GM23248 (cell line): ENCODE results near the gene SCCPDH. TPM values are rescaled to one million over a fixed set of nuclear protein-coding genes. Genes with fewer than 3 reads are reported as not detected.

Experiments
- DNase-seq: peaks from one replicate; pipeline ENCODE4 v3.0.0-alpha.2; 2015
- H2AFZ ChIP-seq: fragments of 200-600 bp; sonication (generic); 2 replicates; pipeline ENCODE4 v1.6.1; 2016; ENCODE audit warnings: antibody characterized with exemption
- H3F3A ChIP-seq: fragments of 200-600 bp; sonication (generic); 2 replicates; pipeline ENCODE4 v1.6.1; 2016; ENCODE audit warnings: mild to moderate bottlenecking, antibody characterized with exemption, mixed run types; ENCODE audit not compliant: insufficient read depth
- H3K27ac ChIP-seq: fragments of 200-600 bp; sonication (generic); 2 replicates; pipeline ENCODE4 v1.5.1; 2016; ENCODE audit warnings: mild to moderate bottlenecking
- H3K27me3 ChIP-seq: fragments of 200-600 bp; sonication (generic); replicated peaks from 2 replicates; pipeline ENCODE4 v1.6.1; 2016; ENCODE audit warnings: mild to moderate bottlenecking; ENCODE audit not compliant: insufficient read depth
- H3K36me3 ChIP-seq: fragments of 200-600 bp; sonication (generic); 2 replicates; pipeline ENCODE4 v1.6.1; 2016; ENCODE audit warnings: low read depth, mild to moderate bottlenecking
- H3K4me1 ChIP-seq: fragments of 200-600 bp; sonication (generic); 2 replicates; pipeline ENCODE4 v1.6.1; 2016; ENCODE audit warnings: mild to moderate bottlenecking; ENCODE audit not compliant: insufficient read depth
- H3K4me2 ChIP-seq: fragments of 200-600 bp; sonication (generic); one replicate; pipeline ENCODE4 v1.6.1; 2016; ENCODE audit warnings: mild to moderate bottlenecking; ENCODE audit not compliant: unreplicated experiment
- H3K4me3 ChIP-seq: fragments of 200-600 bp; sonication (generic); 2 replicates; pipeline ENCODE4 v1.5.1; 2016; ENCODE audit warnings: mild to moderate bottlenecking
- H3K79me2 ChIP-seq: fragments of 200-600 bp; sonication (generic); 2 replicates; pipeline ENCODE4 v1.6.1; 2016; ENCODE audit warnings: mild to moderate bottlenecking; ENCODE audit not compliant: insufficient read depth
- H3K9ac ChIP-seq: fragments of 200-600 bp; sonication (generic); 2 replicates; pipeline ENCODE4 v1.6.1; 2016; ENCODE audit warnings: mild to moderate bottlenecking
- H3K9me2 ChIP-seq: fragments of 200-600 bp; sonication (generic); 2 replicates; pipeline ENCODE4 v1.6.1; 2016; ENCODE audit warnings: mixed run types, mild to moderate bottlenecking, moderate library complexity; ENCODE audit not compliant: insufficient read depth
- H3K9me3 ChIP-seq: fragments of 200-600 bp; sonication (generic); one replicate; pipeline ENCODE4 v1.6.1; 2017; ENCODE audit warnings: low read depth
- H4K20me1 ChIP-seq: fragments of 200-600 bp; sonication (generic); 2 replicates; pipeline ENCODE4 v1.6.0; 2016; ENCODE audit not compliant: insufficient read depth
- EZH2 ChIP-seq: fragments of 200-600 bp; sonication (generic); IDR thresholded peaks from 2 replicates; pipeline ENCODE4 v1.6.1; 2018; ENCODE audit warnings: antibody characterized with exemption, mild to moderate bottlenecking; ENCODE audit not compliant: insufficient read depth, poor library complexity, severe bottlenecking
- EZH2phosphoT487 ChIP-seq: fragments of 200-600 bp; sonication (generic); IDR thresholded peaks from 2 replicates; pipeline ENCODE4 v1.6.1; 2018; ENCODE audit warnings: antibody characterized with exemption, moderate library complexity, mild to moderate bottlenecking, low read depth; ENCODE audit not compliant: insufficient read depth
- WGBS, 2 experiments: methylation state at CpG; one replicate each; pipeline ENCODE4 v1.1.6; 2015 to 2017; ENCODE audit warnings: low lambda C conversion rate in 2 of 2, low coverage in 1 of 2; ENCODE audit errors: missing lambda C conversion rate in 2 of 2; 5-methylcytosine and 5-hydroxymethylcytosine counted together
- in situ Hi-C: fragments of 300-500 bp; cut with MboI; formaldehyde crosslinking; loops from 2 replicates; pipeline ENCODE4 v1.15.0; 2020
- polyA plus RNA-seq: library from polyadenylated mRNA; unstranded; fragments of >200 nt; fragmentation: Nextera tagmentation; extraction: Ambion mirVana; gene quantifications from 2 replicates; pipeline ENCODE4 v1.2.1, GENCODE V29; 2016
- total RNA-seq: library from RNA; depleted of rRNA; stranded (reverse); fragments of >200 nt; shearing (Covaris generic); gene quantifications from 2 replicates; pipeline ENCODE4 v1.2.3, GENCODE V29; 2014

SCCPDH gene
- total and polyA plus RNA-seq, 2 experiments from 2014 or later: 36.3 to 37.5 TPM

GRCh38 chr1:246785494-246786111 lies 61.4 kb downstream of the SCCPDH start:
- Histone ChIP-seq H3K9me3 (no peaks in the 10 kb centered on the region), H3K27ac (no peak overlapping the region), H2AFZ (no peak overlapping the region), H3K9ac (no peak overlapping the region), H3F3A (peaks cover 6% of the 10 kb centered on the region), H4K20me1 (no peaks in the 10 kb centered on the region), H3K27me3 (no peaks in the 10 kb centered on the region), H3K36me3 (no peaks in the 10 kb centered on the region), H3K79me2 (no peaks in the 10 kb centered on the region), H3K4me3 (no peak overlapping the region), H3K4me1 (peaks cover 17% of the 10 kb centered on the region), H3K4me2 (no peak overlapping the region), H3K9me2 (no peaks in the 10 kb centered on the region)
- no peak for DNase-seq
- no peak for TF ChIP-seq EZH2phosphoT487
- TF ChIP-seq EZH2: no peak
- in situ Hi-C loops: no loop called here
- 70 to 79% methylated on average over 10 to 18 of the region's 18 CpGs for WGBS, 2 experiments

GRCh38 chr1:246786606-246787238 lies 62.5 kb downstream of the SCCPDH start:
- TF ChIP-seq EZH2phosphoT487: no peak
- no peak for TF ChIP-seq EZH2
- no peaks in the 10 kb centered on the region for H3K79me2 ChIP-seq
- peaks cover 6% of the 10 kb centered on the region; the same call in 1 of the 2 replicates for H3F3A ChIP-seq
- H3K9ac ChIP-seq: no peak overlapping the region
- H3K9me2 ChIP-seq: no peaks in the 10 kb centered on the region
- no peak overlapping the region for H3K27ac ChIP-seq
- H2AFZ ChIP-seq: no peak overlapping the region
- H3K4me3 ChIP-seq: no peak overlapping the region
- no peaks in the 10 kb centered on the region for H3K27me3 ChIP-seq
- no peaks in the 10 kb centered on the region for H3K36me3 ChIP-seq
- H3K4me1 ChIP-seq: peaks cover 15% of the 10 kb centered on the region
- WGBS, 2 experiments: 54 to 55% methylated on average over 17 to 19 of the region's 19 CpGs
- DNase-seq: no peak
- H4K20me1 ChIP-seq: no peaks in the 10 kb centered on the region
- H3K4me2 ChIP-seq: no peak overlapping the region
- no peaks in the 10 kb centered on the region for H3K9me3 ChIP-seq
- in situ Hi-C loops: no loop called here

DNA sequence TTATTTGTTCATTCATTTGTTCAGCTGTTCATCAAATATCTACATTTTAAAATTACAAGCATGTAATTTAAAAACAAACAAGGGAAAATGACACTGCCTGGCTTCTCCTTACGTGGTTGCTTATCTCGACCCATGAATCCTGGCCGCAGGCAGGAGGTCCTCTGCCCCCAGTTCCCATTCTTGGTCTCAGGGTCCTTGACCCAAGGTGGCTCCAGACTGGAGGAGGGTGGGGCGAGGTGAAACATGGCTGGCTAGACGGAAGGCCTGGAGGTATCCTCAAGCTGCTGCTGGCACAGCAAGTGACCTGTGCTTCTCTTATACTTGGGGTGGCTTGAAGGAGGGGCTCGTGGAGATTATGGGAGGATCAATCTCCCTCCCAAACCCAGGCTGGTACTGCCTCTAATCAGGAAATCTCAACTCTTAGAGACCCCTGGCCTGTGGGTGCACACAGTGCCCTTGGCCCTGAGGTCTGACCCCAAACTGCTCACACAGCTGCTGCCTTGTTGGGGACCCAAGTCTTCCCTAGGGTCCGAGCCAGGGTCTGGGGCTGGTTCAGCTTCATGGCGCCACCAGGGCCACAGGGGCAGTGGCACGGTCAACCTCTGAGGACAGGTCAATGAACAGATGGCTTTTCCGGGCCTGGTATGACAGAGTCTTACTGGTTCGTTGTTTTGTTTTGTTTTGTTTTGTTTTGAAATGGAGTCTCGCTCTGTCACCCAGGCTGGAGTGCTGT lies 63.7 kb downstream of the SCCPDH start:
- Histone ChIP-seq H3K4me1 (peaks cover 6% of the 10 kb centered on the region), H3K9me3 (no peaks in the 10 kb centered on the region), H3F3A (no peaks in the 10 kb centered on the region), H3K4me3 (no peak overlapping the region), H3K79me2 (no peaks in the 10 kb centered on the region), H3K27ac (no peak overlapping the region), H3K9me2 (no peaks in the 10 kb centered on the region), H3K9ac (no peak overlapping the region), H3K27me3 (no peaks in the 10 kb centered on the region), H3K4me2 (no peak overlapping the region), H2AFZ (no peak overlapping the region), H3K36me3 (no peaks in the 10 kb centered on the region), H4K20me1 (no peaks in the 10 kb centered on the region)
- WGBS, 2 experiments: 84 to 89% methylated on average over 12 of the region's 12 CpGs
- in situ Hi-C loops: no loop called here
- DNase-seq: no peak
- TF ChIP-seq EZH2phosphoT487 (no peak), EZH2 (no peak)

GRCh38 chr1:246788895-246789338 lies 64.7 kb downstream of the SCCPDH start:
- in situ Hi-C loops: no loop called here
- Histone ChIP-seq H3K27me3 (no peaks in the 10 kb centered on the region), H3K4me1 (peaks cover 6% of the 10 kb centered on the region; the same call in 1 of the 2 replicates), H3K9me3 (no peaks in the 10 kb centered on the region), H3K4me3 (no peak overlapping the region; the same call in 1 of the 2 replicates), H3K4me2 (no peak overlapping the region), H3K79me2 (no peaks in the 10 kb centered on the region), H3K36me3 (no peaks in the 10 kb centered on the region), H3K9ac (peak overlapping the region; percentile 67), H3F3A (no peaks in the 10 kb centered on the region), H3K9me2 (no peaks in the 10 kb centered on the region), H3K27ac (no peak overlapping the region), H2AFZ (peak overlapping the region; percentile 69), H4K20me1 (no peaks in the 10 kb centered on the region)
- TF ChIP-seq EZH2phosphoT487 (no peak), EZH2 (no peak)
- peak; percentile 15 for DNase-seq
- WGBS, 2 experiments: 5 to 11% methylated on average over 22 to 31 of the region's 37 CpGs
